Measurements from ENCODE around the gene INPP4A.

INPP4A gene

DNA sequence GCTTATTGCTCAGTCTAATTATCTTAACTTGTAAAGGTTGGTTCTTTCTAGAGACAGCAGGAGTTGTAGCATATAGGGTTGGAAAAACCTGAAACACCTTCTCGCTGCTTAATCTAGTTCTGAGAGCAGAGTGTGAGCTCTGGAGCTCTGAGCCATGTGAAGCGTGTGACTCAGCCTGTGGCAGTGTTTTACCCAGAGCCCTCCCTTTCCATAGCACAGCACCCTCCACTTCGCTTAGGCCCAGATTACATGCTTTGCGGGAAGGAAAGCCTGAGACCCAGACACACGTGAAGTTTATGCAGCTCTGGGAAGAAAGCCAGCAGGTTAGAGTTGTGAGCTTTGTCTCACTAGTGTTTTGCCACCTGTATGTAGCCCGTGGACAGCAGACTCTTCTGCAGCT lies 74.5 kb downstream of the INPP4A start:
- DNase-seq = no peak

DNA sequence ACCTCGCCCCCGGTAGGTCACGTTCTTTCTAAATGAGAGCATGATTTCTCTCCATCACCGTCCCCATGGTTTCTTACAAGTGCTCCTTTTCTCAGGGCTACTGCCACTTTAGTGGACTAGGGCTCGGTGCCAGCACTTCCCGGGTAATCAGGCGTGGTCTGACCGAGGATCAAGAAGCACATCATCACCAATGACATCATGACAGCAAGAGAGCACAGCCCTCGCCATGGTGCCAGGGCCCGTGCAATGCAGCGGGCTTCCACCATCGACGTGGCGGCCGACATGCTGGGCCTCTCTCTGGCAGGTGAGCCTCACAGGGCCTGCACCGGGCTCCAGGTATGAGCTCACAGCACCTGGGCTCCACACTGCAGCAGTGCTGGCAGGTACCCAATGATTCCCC lies 75.2 kb downstream of the INPP4A start:
- DNase-seq = no peak

DNA sequence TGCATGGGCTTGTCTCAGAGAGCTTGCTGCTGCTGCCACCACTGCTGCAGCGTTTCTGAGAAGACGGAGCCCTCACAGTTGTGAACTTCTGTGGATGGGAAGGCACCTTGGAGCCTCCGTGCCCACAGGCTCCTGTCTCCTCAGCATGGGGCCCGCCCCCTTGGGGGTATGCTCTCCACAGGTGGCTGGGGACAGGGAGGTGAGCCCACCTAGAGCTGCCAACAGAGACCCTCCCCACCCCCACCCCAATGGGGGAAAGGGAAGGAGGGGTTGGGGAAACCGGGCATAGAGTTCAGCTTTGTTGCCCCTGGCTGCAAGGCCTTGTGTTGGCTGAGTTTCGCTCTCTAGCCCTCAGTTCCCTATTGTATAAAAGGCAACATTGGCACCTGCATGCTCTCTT lies 76.1 kb downstream of the INPP4A start:
- DNase-seq = no peak

DNA sequence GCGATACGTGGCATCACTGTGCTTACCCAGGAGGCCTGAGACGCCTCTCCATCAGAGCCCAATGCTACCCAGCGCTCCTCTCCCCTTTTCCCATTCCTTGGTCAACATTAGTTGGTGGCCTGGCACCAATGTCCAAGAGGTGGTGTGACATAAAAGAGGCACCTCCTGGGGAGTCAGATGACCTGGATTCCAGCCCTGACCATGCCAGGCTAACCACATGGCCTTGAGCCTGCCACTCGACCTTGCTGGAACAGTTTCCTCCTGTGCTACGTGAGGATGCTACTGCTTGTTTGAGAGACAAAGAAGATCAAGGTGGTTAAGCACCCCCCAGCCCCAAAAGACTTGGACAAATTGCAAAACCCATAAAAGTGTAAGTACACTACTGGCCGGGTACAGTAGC lies 76.6 kb downstream of the INPP4A start:
- no peak for DNase-seq

DNA sequence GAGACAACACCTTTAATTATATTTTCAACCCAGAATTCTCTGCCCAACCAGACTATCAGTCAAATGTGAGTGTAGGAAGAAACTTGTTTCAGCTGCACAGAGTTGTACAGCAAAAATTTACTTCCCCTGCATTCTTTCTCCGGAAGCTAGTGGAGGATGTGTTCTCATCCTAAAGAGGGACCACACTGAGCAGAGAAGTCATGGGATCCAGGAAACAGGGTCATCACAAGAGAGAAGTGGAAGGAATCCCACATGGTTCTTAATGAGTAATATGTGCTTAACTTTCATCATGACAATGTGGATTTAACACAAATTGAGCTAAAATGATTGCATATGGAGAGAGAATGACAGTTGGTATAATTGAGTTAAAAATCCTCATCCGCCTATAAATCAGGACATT lies 78.2 kb downstream of the INPP4A start:
- DNase-seq = no peak

DNA sequence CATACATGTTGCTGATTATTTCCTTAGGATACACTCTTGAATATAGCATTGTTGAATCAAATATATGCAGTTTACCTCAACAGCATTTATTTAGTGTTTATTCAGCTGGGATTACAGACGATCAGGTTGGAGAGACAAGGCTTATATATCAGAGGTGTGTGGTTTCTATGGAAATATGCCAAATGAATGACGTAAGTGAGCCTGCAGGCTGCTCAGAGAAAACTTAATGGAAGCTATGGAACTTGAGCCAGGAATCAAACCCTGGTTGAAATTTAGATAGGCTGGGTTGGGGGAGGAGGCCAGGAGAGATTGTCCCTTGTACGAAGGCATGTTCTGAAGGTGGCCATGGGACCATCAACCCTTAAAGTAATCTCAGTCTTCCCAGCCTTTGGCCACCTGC lies 79.5 kb downstream of the INPP4A start:
- no peak for DNase-seq

DNA sequence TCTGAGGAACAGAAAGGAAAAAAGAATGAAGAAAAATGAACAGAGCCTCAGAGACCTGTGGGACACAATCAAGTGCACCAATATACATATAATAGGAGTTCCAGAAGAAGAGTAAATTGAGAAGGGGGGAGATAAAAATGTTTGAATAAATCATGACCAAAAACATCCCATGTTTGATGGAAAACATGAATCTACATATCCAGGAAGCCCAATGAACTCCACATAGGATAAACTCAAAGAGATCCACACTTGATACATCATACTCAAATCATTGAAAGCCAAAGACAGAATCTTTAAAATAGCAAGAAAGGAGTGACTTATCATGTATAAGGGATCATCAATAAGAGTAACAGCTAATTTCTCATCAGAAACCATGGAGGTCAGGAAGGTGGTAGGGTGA lies 83.7 kb downstream of the INPP4A start:
- DNase-seq = no peak

DNA sequence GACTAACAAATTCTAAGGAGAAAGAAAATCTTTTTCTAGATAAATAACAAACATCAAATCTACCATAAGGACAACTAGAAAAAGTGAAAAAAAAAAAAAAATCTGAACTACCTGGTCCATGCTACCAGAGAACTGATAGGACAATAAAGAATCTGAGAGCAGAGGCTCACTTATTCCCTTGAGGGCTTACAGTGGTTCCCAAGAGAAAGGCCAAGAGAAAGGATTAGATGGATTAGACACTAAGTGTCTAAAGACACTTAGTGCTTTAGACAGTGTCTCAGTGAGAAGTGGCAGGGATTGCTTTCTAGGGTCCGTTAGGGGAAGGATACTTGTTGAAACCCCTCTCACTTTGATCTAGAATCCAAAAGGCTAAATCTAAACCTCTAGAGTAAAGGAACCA lies 85.5 kb downstream of the INPP4A start:
- no peak for DNase-seq

DNA sequence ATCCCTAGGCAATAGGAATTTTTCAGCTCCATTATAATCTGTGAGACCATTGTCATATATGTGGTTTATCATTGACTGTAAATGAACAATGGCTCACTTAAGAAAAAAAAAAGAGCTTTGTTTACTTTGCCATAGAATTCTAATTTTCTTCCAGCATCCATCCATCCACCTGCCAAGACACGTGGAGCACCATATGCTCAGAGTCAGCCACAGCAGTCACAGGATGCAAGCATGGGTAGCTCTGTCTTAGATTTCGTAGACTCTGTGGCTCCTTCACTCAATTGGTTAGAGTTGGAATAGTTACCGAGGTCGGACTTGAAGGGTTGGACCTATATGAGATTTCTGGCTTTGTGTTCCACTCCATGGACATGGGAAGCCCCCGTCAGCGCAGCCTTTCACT lies 88.1 kb downstream of the INPP4A start:
- DNase-seq = peak; percentile 46

DNA sequence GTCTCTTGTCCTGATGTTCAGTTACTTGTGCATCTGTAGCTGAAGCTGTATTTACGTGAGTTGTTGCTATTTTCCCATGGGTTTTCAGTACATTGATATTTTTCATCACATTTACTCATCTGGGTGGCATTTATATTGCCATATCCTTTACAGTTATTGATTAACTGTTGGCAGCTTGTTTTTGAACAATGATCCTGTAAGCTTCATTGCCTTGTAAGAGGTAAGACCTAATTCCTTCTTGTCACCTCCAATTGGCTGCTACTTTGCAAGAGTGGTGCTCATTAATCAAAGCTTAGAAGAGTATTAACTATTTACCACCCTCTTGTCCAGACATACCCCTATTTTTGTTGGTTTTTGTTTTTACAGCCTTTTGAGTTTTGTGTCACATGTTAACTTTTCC lies 88.9 kb downstream of the INPP4A start:
- DNase-seq = no peak

DNA sequence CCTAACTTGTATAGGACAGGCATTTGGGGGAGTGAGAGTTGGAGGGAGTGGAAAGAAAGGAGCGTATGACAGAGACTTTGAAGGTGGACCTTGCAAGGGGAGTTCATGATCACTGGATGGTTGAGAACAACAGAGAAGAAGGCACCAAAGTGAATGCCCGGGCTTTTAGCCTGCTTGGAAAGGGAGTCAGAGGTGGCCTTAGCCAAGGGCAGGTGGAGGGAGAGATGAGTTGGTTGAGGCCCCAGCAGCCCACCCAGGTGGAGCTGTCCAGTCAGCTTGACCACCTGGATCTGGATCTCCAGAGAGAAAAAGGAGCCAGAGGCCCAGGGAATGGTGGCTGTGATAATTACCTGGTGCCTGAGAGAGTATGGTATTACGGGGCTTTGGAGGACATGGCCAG lies 90.1 kb downstream of the INPP4A start:
- no peak for DNase-seq

DNA sequence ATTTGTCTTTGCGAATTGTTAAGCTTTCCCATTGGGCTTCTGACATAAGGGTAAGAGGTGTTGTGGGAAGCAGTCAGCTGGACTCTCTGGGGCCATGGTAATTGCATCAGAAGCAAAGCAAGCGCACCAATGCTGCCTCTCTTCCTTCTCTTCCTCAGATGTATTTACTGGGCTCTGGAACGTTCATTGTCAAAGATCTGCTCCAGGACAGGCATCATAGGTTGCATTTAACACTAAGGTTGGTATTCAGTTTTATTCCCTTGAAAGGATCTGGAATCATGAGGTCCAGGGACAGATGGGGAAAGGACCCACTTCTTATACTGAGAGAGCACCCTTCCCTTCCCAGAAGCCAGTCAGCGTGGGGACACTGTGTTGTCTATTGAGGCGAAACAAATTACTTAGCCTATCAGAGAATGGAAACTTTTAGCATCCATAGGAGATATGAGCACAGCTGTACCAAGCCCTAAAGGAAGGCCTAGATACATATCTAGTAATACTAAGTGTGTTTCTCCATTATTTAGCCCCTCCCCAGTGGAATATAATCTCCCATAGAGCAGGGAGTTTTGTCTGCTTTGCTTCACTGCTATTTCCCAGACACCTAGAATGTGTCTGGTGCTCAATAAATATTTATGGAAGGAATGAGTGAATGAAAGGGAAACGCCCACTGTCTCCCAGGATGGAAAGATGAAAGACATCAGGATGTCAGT lies 91.5 kb downstream of the INPP4A start:
- no peak for DNase-seq

DNA sequence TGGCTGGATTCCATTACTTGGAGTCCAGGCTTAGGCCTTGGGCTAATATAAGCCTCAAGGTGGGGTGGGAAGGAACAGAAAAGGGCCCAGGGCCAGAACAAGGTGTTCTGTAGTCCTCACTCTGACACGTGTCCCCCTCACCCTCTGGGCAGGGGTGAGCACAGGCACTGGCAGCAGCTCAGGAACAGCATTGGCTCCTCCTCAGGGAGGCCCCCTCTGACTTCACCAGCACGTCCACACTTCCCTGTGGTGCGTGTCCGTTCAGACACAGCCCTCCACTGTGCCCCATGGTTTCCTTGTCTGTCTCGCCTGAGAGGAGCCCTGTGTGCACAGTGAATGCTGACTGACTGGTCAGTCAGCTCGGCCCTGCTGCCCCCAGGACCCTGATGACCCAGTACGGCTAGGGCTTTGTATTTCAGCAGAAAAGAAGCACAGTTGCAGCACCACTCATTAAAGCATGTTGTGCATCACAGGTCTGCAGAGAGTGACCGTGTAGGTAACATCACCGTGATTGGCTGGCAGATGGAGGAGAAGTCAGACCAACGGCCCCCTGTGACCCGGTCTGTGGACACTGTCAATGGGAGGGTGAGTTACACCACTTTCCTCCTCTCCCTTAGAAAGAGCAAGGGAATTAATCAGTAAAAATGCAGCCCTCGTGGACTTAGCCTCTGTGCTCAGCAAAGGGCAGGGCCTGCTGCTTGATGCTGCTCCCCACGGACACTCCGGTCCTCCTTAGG lies 92.9 kb downstream of the INPP4A start:
- DNase-seq = no peak

DNA sequence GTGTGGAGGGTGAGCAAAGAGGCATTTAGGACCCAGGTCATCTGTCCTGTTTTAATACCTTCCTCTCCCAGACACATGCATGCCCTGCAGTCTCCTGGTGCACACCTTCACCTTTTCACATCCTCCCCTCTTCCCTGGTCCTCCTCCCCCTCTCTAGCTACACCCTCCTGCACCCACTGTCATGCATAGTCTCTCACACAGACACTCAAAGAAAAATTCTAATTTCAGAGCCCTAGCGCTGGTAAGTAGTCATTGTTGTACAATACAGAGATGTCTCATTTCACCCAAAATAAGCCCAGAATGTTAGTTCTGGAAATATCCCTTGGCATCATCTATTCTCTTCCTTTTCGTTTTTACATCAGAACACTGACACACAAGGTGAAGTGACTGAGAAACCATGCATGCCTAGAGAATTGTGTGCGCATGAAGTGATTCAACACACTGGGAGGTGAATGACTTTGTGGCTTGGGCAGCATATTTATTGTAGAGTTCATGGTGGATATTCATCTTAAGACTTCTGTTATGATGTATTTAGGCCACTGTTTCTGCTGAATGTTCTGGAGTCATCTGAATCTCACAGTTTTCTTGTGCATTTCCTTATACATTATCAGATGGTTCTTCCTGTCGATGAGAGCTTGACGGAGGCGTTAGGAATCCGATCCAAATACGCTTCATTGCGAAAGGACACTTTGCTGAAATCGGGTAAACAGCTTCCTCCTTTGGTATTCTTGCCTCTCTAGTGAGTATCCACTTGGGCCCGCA lies 93.8 kb downstream of the INPP4A start:
- no peak for DNase-seq

DNA sequence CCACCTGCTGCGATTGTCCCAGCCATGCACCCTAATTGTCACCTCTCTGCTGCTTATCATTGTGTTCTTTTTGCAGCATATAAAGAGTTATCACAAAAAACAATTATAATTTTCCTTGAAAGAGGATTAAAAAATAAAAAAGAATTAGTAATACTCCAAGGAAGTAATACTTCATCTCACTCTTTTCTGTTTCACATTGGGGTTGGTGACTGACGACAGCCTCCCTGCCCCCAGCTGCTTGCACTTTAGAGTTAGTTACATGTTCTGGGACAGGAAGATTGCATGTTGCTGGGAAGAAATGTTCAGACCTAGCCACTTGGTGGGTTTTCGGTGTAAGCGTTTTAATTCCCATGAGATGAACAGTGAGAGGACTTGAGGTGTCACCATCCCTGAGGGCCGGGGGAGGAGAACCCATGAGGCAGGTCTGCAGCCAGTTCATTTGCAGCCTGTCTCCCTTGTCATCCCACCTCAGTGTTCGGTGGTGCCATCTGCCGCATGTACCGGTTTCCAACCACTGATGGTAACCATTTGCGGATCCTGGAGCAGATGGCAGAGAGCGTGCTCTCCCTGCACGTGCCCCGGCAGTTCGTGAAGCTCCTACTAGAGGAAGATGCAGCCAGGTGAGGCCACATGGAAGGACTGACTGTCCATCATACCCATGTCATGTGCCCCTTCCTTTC lies 94.5 kb downstream of the INPP4A start:
- no peak for DNase-seq

DNA sequence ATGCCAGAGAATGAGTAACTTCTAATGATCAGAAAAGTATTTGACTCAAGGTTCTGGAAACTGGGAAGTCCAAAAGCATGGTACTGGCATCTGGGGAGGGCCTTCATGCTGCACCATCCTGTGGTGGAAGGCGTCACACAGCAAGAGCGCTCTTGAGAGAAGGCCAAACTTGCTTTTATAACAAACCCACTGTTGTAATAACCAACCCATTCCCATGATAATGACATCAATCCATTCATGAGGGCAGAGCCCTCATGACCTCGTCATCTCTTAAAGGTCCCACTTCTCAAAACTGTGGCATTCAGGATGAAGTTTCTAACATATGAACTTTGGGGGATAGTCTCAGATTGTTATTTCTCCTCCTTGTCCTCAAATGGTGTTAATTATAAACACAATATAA lies 95.9 kb downstream of the INPP4A start:
- no peak for DNase-seq

DNA sequence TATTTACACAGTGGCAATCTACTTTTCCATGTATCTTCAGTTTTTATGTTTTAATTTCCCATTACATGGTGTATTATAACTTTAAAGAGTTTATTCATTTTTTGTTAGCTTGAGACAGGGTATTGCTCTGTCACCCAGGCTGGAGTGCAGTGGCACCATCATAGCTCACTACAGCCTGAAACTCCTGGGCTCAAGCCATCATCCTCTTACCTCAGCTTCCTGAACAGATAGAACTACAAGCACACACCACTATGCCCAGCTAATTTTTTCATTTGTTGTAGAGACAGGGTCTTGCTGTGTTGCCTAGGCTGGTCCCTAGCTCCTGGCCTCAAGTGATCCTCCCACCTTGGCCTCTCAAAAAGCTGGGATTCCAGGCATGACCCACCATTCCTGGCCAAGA lies 96.8 kb downstream of the INPP4A start:
- no peak for DNase-seq

DNA sequence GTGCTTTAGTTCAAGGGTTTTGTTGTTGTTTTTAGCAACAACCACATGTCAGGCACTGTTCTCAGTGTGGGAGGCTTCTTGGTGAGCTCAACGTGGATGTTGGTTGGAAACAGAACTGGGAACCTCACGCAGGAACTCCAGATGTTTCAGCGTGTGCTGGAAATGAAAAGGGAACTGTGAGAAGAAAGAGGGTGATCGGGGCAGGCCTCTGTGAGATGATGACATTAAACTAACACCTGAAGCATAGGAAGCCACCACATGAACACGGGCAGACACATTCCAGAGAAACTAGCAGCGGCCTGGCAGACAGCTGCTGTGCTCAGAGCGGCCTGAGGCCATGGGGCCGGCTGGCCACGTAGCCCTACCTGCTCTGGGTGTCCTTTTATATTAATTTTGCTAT lies 97.2 kb downstream of the INPP4A start:
- DNase-seq = no peak

DNA sequence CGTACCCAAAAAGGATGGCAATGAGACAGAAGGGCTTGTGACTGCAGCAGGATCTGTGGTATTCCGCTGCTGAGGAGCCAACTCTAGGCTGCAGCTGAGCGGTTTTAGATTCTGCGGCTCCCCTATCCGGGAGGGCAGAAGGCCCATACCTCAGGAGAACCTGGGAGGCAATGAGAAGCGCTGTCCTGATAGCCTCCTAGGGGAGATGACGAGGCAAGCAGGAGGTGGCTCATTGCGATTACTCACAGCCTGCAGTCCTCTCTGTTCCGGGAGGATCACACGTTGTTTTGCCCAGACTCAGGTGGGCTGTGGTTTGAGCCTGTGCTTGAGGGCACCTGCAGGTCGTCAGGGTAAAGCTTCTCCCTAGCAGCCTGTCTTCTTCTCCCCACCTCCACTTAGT lies 98.6 kb downstream of the INPP4A start:
- no peak for DNase-seq

DNA sequence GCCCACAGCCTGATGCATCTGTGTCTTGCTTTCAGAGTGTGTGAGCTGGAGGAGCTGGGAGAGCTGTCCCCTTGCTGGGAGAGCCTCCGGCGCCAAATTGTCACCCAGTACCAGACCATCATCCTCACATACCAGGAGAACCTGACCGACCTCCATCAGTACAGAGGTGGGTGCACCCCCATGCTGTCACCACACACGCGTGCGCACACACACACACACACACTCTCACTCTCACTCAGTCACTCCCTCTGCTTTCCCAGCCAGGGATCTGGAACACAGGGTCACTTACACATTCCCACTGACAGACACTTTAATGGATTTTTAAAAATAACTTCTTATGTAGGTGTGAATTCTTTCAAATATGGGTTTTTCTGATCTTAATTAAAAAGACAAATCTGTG lies 99.2 kb downstream of the INPP4A start:
- DNase-seq = no peak

DNA sequence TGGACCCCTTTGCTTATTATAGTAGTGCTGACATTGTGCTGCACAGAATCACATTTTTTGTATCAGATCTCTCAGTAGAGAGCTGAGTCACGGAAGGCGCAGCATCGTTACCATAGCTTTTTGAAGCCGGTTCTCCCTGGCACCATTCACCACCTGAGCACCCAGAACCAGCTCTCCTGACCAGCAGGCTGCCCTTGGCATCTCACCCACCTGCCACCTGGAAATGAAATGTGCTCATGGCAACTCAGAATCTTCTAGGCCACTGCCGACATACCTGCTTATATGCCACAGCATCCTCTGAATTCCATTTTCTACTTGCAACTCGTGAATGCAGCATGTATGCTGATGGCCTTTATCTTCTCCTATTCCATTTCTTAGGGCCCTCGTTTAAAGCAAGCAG lies 100.9 kb downstream of the INPP4A start:
- no peak for DNase-seq

DNA sequence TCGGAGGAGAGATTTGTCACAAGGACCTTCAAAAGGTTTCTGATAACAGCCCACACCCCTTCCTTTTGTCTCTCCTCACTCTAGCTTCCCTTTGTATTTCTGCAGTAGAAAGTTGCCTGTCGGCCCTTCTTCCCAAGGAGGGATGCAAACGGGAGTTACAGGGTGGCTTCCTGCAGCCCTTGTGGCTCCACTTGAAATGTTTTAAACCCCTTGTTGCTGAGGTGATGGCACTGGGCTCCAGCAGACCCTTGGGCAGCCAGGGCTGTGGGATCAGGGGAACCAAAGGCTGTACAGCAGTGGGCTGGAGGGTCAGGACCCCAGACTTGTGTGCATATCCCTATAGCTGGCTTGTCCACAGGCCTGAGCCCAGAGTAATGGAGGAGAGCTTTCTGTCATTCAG lies 101.5 kb downstream of the INPP4A start:
- DNase-seq = no peak

DNA sequence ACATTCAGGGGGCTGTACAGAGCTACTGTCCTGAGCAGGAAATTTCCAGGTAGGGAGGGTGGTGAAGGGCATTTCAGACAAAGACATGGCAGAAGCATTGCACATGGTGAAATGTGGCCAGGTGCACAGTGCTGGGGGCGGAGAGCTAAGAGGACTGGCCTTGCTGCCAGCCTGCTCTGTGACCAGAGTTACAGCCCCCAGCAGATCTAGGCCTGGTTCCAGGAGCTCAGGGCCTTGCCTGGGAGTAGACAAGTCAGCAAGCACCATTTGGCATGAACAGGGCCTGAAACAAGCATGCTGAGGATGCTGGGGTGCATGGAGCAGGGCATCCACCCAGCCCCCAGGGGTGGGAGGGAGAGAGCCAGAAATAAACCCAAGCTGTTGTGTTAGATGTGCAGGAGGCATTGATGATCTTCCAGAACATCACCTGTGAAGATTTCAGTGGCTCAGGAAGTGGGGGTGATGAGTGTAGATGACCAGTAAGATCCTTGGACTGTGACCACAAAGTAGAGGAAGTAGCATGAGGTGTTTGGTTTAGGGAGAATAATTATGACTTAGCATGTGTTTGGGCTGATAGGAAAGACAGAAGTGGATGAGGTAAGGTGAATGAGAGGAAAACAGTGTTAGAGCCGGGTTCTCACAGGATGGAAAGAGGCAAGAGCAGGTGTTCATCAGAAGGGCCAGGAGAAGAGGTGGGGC lies 102.6 kb downstream of the INPP4A start:
- DNase-seq = no peak

Data from COR-L47 (cell line).